ENCODE data around the gene TBC1D5.
"Not testable (repeated sequence)": the region's sequence is repeated elsewhere in the genome, so short reads cannot be mapped to it uniquely, and the experiment has no call there.

Gene TBC1D5

DNA sequence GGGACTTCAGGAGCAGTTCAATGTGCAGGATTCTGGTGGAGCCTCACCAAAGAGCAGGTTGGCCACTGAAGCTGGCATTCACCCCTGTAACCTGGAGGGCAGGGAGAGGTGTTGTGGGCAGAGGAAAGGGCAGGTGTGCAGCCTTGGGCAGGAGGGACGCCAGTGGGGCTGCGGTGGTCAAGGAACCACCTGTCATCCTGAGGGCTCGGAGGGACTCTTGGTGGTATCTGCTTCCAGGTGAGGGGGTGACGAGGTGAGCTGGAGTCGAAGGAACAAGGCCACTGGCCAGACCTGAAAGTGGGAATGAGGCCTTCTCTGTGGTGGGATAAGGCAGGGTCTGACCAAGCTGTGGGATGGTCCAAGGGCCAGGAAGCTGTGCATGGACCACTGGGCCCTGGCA, 588.2 kb downstream of the TBC1D5 start:
- no peak for DNase-seq

DNA sequence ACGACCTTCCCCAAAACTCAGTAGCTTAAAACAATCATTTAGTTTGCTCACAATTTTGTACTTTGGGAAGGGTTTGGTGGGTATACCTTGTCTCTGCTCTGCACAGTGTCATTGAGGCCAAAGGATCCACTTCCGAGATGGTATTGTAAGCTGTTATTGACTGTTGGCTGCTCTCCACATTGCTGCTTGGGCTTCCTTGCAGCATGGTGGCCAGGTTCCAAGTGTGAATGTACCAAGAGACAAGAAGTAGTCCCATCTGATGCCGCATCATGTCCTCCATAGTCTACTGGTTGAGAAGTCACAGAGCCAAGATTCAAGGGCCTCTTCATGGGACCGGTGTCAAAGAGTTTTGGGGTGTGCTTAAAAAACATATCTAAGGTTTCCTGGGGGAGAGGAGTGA, 589.2 kb downstream of the TBC1D5 start:
- no peak for DNase-seq

- no peak for DNase-seq
These were observed 590.6 kb downstream of the TBC1D5 start for GRCh38 chr3:17151598-17152373.

DNA sequence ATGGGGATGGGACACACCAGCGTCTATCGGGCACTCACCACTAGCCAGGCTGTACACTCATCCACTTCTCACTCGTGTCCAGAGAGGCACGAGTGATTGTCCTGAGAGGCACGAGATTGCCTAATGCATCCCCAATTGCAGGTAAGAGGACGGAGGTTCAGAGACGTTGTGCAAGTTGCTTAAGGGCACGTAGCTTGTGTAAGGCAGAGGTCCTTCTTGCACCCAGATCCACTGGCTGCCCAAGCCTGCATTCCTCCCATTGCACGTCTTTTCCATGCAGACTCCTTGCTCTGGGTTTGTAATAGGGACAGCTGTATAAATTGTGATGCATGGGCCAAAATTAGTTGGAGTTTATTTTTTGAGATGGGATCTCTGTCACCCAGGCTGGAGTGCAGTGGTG, 593.4 kb downstream of the TBC1D5 start:
- DNase-seq: no peak

DNA sequence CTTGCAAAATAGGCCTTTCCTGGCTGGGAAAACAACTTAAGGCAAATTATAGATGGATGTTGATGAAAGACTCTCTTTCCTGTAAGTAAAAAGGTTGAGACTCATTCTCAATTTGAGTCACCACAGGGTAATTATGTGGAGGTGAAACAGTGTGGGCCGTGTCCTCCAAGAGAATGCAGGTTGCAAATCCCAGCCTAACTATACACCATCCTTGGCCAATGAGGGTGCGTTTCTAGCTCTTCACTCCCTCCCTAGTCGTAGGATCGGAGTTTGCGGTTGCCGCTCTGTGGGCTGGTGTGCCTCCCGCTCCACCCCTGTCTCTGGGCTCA, 597.8 kb downstream of the TBC1D5 start:
- DNase-seq: no peak

DNA sequence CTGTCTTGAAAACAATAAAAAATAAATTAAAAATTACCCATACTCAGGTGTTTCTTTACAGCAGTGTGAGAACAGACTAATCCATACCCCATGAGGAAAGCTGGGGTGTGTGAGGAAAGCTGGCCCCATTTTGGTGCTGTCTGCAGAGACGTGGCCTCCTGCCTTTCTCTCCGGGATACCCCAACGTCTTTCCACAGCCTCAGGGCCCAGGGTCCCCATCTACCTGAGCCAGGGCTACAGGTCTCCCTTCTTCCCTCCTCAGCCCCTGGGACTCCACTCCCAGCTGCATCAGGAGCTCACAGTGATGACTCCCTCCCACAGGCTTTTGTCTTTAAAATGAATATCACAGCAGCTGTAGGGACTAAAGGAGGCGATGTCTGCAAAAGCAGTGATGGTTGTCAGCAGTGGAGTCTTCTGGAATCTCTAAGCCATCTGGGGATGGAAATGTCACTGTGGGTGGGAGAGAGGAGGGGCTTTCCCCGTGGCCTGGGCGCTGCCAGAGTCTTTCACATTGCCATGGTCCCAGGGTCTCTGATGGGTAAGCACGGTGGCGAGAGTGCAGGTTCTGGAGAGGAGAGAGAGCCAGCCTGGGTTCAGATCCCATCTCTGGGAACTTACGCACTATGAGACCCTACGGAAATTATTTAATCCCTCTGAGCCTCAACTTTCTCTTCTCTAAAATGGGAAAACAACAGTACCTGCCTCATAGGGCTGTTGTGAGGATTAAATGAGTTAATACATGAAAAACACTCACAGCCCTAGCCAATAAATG, 598.4 kb downstream of the TBC1D5 start:
- DNase-seq: no peak

DNA sequence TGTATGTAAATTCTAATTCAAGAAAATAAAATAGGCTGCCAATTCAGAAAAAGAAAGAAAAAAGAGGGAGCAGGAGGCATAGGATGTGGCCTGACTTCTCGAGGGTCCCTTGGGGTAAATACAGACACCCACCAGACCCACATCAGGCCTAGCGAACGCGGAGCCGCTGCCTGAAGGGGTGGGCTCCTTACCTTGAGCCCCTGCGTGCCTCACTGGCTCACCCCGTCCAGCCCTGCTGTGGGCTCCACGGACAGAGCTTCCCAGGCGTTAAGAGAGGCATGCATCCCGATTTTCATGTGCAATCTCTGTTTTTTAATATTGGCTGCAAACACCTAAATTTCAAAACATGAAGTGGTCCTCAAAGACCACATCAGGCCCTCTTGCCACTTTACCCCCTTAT, 599.9 kb downstream of the TBC1D5 start:
- DNase-seq: no peak

GRCh38 chr3:17141699-17142098, 600.7 kb downstream of the TBC1D5 start:
- DNase-seq: no peak

GRCh38 chr3:17140670-17141505, 601.5 kb downstream of the TBC1D5 start:
- DNase-seq: no peak

GRCh38 chr3:17138246-17139039, 604.0 kb downstream of the TBC1D5 start:
- DNase-seq: no peak

- DNase-seq: no peak
These were observed 605.1 kb downstream of the TBC1D5 start for GRCh38 chr3:17137321-17137826.

- DNase-seq: no peak
These were observed 606.2 kb downstream of the TBC1D5 start for GRCh38 chr3:17136136-17136721.

DNA sequence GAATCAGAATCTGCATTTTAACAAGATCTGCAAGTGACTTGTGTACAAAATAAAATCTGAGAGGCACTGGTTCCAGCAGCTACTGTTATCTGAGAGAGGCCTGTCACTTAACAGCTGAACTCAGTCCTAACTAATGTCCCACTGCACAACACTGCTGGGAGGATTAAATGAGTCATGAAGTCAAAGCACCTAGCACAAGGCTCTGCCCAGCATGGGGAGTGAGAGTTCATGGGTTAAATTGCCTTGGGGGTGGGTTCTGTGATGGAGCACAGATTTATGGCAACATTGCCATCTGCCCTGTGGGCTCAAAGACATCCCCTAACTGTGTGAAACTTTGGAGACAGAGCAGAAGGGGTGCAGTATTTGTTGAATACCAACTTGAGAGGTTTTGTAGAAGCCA, 606.7 kb downstream of the TBC1D5 start:
- no peak for DNase-seq

DNA sequence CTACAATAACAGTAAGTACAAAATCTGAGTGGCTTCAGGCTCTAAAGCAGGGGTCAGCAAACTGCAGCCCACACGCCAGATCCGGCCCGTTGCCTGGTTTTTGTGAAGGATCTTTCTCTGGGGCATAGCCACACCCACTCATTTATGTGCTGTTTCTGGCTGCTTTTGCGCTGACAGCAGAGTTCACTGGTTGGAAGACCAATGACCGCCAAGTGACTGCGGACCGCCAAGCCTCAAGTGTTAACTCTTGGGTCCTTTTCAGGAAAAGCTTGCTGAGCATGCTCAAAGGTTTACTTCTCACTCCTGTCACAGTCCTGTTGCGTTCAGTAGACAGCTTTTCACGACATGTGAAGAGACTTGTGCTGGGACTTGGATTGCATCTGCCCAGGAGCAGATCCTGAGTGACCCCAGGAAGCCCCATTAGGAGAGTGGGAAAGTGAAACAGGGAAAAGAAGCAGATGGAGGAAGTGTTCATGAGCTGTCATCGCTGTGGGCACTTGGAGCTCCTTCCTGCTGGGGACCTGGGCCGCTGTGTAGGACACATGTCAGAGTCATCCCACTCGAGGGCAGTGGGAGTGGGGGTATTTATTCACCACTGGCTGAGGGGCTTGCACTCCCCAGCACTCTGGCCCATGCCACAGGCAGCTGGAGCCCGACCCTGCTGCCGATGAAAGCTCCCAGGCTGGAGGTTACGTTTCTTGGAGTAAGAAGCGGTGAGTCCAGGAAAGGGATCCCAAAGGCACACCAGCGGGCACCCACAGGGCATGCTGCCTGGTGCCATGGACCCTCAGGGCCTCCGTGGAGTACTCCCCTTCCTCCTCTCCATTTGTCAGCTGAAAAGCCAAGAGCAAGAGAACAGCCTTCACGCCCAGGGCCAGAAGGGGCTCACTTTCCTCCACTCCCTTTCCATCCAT, 608.5 kb downstream of the TBC1D5 start:
- no peak for DNase-seq

DNA sequence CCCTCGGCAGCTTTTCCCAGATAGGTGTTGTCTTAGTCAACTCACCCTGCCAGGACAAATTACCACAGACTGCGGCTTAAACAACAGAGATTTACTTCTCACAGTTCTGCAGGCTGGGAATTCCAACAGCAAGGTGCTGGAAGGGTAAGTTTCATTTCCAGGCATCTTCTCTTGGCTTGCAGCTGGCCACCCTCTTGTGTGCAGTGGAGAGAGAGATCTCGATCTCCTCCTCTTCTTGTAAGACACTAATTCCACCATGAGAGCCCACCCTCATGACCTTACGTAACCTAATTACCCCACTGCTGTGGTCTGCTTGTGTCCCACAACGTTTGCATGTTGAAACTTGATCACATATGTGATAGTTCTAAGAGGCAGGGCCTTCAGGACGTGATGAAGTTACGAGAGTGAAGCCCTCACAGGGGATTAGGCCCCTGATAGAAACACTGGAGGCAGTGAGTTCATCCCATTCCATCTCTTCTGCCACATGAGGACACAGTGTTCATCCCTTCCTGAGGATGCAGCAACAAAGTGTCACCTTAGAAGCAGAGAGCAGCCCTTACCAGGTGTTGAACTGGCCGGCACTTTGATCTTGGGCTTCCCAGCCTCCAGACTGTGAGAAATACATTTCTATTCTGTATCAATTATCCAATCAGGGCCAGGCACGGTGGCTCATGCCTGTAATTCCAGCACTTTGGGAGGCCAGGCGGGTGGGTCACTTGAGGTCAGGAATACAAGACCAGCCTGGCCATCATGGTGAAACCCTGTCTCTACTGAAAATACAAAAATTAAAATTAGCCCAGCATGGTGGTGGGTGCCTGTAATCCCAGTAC, 609.9 kb downstream of the TBC1D5 start:
- DNase-seq: no peak

GRCh38 chr3:17130956-17131355, 611.5 kb downstream of the TBC1D5 start:
- DNase-seq: no peak

- DNase-seq: no peak
These were observed 612.9 kb downstream of the TBC1D5 start for GRCh38 chr3:17129556-17129955.

- not testable (repeated sequence) for DNase-seq
These were observed 613.8 kb downstream of the TBC1D5 start for GRCh38 chr3:17128671-17129070.

- no peak for DNase-seq
These were observed 616.5 kb downstream of the TBC1D5 start for GRCh38 chr3:17125738-17126442.

Data from NCI-H1417 treated with DMSO at 0.1 percent for 48 hours (cell line).